ENCODE results near the gene FNDC10.

Gene FNDC10

GRCh38 chr1:1551524-1552262 is 48.2 kb downstream of the FNDC10 start:
- DNase-seq (ENCODE audit: extremely low spot score): no peak
- ChIA-PET POLR2A (interaction anchor here (1.3 kb wide), 1 partner anchor 8 kb away, joined by 3 read pairs; no protein-coding TSS in a partner anchor), CTCF (interaction anchor here (0.6 kb wide), 1 partner anchor 878 kb away, joined by 3 read pairs; no protein-coding TSS in a partner anchor)
- no peak for TF ChIP-seq FOXM1 (IDR thresholded peaks at IDR 0.05; ENCODE audit: borderline replicate concordance)
- no peak for TF ChIP-seq ELF4 (IDR thresholded peaks at IDR 0.05)
- no peak for TF ChIP-seq HDGF (IDR thresholded peaks at IDR 0.05; ENCODE audit: borderline replicate concordance)
- no peak for TF ChIP-seq SUZ12 (IDR thresholded peaks at IDR 0.05)
- no peak for TF ChIP-seq NFRKB (IDR thresholded peaks at IDR 0.05)
- TF ChIP-seq ZNF384 (IDR thresholded peaks at IDR 0.05): no peak
- TF ChIP-seq ARNT (IDR thresholded peaks at IDR 0.05): no peak
- TF ChIP-seq SP1 (IDR thresholded peaks at IDR 0.05): no peak
- TF ChIP-seq TARDBP (IDR thresholded peaks at IDR 0.05): no peak
- no peak for TF ChIP-seq L3MBTL2 (conservative IDR thresholded peaks at IDR 0.05)
- TF ChIP-seq CTBP1 (IDR thresholded peaks at IDR 0.05; ENCODE audit: borderline replicate concordance): no peak
- TF ChIP-seq BHLHE40 (IDR thresholded peaks at IDR 0.05; ENCODE audit: borderline replicate concordance): no peak
- TF ChIP-seq FOXA1 (IDR thresholded peaks at IDR 0.05): no peak
- no peak for TF ChIP-seq PKNOX1 (IDR thresholded peaks at IDR 0.05)
- TF ChIP-seq LEF1 (IDR thresholded peaks at IDR 0.05; ENCODE audit: borderline replicate concordance): no peak
- TF ChIP-seq FOXK2 (IDR thresholded peaks at IDR 0.05): no peak

- CTCF ChIA-PET: no interaction called here
- no peak for TF ChIP-seq HDGF (IDR thresholded peaks at IDR 0.05; ENCODE audit: borderline replicate concordance)
- no peak for TF ChIP-seq TARDBP (IDR thresholded peaks at IDR 0.05)
- TF ChIP-seq CTBP1 (IDR thresholded peaks at IDR 0.05; ENCODE audit: borderline replicate concordance): no peak
- no peak for TF ChIP-seq LEF1 (IDR thresholded peaks at IDR 0.05; ENCODE audit: borderline replicate concordance)
- TF ChIP-seq PKNOX1 (IDR thresholded peaks at IDR 0.05): no peak
- no peak for TF ChIP-seq ARNT (IDR thresholded peaks at IDR 0.05)
- TF ChIP-seq FOXM1 (IDR thresholded peaks at IDR 0.05; ENCODE audit: borderline replicate concordance): no peak
- TF ChIP-seq ELF4 (IDR thresholded peaks at IDR 0.05): no peak
- TF ChIP-seq BHLHE40 (IDR thresholded peaks at IDR 0.05; ENCODE audit: borderline replicate concordance): no peak
- TF ChIP-seq L3MBTL2 (conservative IDR thresholded peaks at IDR 0.05): no peak
- TF ChIP-seq FOXA1 (IDR thresholded peaks at IDR 0.05): no peak
- no peak for TF ChIP-seq SP1 (IDR thresholded peaks at IDR 0.05)
- no peak for TF ChIP-seq SUZ12 (IDR thresholded peaks at IDR 0.05)
- TF ChIP-seq NFRKB (IDR thresholded peaks at IDR 0.05): no peak
- peak; percentile 46 for DNase-seq (ENCODE audit: extremely low spot score)
- POLR2A ChIA-PET: interaction anchor here (1.3 kb wide), 1 partner anchor 9 kb away, joined by 3 read pairs; no protein-coding TSS in a partner anchor
Measured at GRCh38 chr1:1550591-1551432, 49.1 kb downstream of the FNDC10 start.

GRCh38 chr1:1550087-1550486 is 49.8 kb downstream of the FNDC10 start:
- ChIA-PET POLR2A (no interaction called here), CTCF (no interaction called here)
- DNase-seq (ENCODE audit: extremely low spot score): no peak
- TF ChIP-seq SUZ12 (IDR thresholded peaks at IDR 0.05): no peak
- TF ChIP-seq CTBP1 (IDR thresholded peaks at IDR 0.05; ENCODE audit: borderline replicate concordance): no peak
- TF ChIP-seq ZNF384 (IDR thresholded peaks at IDR 0.05): no peak
- no peak for TF ChIP-seq PKNOX1 (IDR thresholded peaks at IDR 0.05)
- no peak for TF ChIP-seq LEF1 (IDR thresholded peaks at IDR 0.05; ENCODE audit: borderline replicate concordance)
- no peak for TF ChIP-seq HDGF (IDR thresholded peaks at IDR 0.05; ENCODE audit: borderline replicate concordance)
- no peak for TF ChIP-seq BHLHE40 (IDR thresholded peaks at IDR 0.05; ENCODE audit: borderline replicate concordance)
- TF ChIP-seq ARNT (IDR thresholded peaks at IDR 0.05): no peak
- TF ChIP-seq FOXA1 (IDR thresholded peaks at IDR 0.05): no peak
- no peak for TF ChIP-seq SP1 (IDR thresholded peaks at IDR 0.05)
- TF ChIP-seq FOXK2 (IDR thresholded peaks at IDR 0.05): no peak
- TF ChIP-seq L3MBTL2 (conservative IDR thresholded peaks at IDR 0.05): no peak
- TF ChIP-seq NFRKB (IDR thresholded peaks at IDR 0.05): no peak
- no peak for TF ChIP-seq ELF4 (IDR thresholded peaks at IDR 0.05)
- TF ChIP-seq FOXM1 (IDR thresholded peaks at IDR 0.05; ENCODE audit: borderline replicate concordance): no peak

GRCh38 chr1:1548591-1548990 is 51.3 kb downstream of the FNDC10 start:
- ChIA-PET POLR2A (interaction anchor here (0.5 kb wide), 1 partner anchor 67 kb away, joined by 3 read pairs; the partner anchor contains the start of gene MIB2), CTCF (interaction anchor here (0.6 kb wide), 1 partner anchor 213 kb away, joined by 3 read pairs; no protein-coding TSS in a partner anchor)
- TF ChIP-seq BHLHE40 (IDR thresholded peaks at IDR 0.05; ENCODE audit: borderline replicate concordance): no peak
- TF ChIP-seq ELF4 (IDR thresholded peaks at IDR 0.05): no peak
- TF ChIP-seq FOXA1 (IDR thresholded peaks at IDR 0.05): no peak
- TF ChIP-seq SP1 (IDR thresholded peaks at IDR 0.05): no peak
- no peak for TF ChIP-seq CTBP1 (IDR thresholded peaks at IDR 0.05; ENCODE audit: borderline replicate concordance)
- no peak for TF ChIP-seq LEF1 (IDR thresholded peaks at IDR 0.05; ENCODE audit: borderline replicate concordance)
- TF ChIP-seq FOXK2 (IDR thresholded peaks at IDR 0.05): no peak
- TF ChIP-seq L3MBTL2 (conservative IDR thresholded peaks at IDR 0.05): no peak
- no peak for TF ChIP-seq FOXM1 (IDR thresholded peaks at IDR 0.05; ENCODE audit: borderline replicate concordance)
- TF ChIP-seq ZNF384 (IDR thresholded peaks at IDR 0.05): no peak
- TF ChIP-seq HDGF (IDR thresholded peaks at IDR 0.05; ENCODE audit: borderline replicate concordance): no peak
- no peak for TF ChIP-seq NFRKB (IDR thresholded peaks at IDR 0.05)
- TF ChIP-seq TARDBP (IDR thresholded peaks at IDR 0.05): no peak
- no peak for TF ChIP-seq ARNT (IDR thresholded peaks at IDR 0.05)
- TF ChIP-seq PKNOX1 (IDR thresholded peaks at IDR 0.05): no peak
- no peak for DNase-seq (ENCODE audit: extremely low spot score)

Data from HEK293T (cell line).